CD4-positive, alpha-beta T cell treated with Interleukin-4 for 1 hour (primary cell): Measurements from ENCODE around the gene SPINDOC.
"Not testable (repeated sequence)": the region's sequence is repeated elsewhere in the genome, so short reads cannot be mapped to it uniquely, and the experiment has no call there.

Experiments
- DNase-seq, 2 donors: peaks; one replicate each; pipeline ENCODE4 v3.0.0-alpha.2; 2020 to 2022

SPINDOC gene

DNA sequence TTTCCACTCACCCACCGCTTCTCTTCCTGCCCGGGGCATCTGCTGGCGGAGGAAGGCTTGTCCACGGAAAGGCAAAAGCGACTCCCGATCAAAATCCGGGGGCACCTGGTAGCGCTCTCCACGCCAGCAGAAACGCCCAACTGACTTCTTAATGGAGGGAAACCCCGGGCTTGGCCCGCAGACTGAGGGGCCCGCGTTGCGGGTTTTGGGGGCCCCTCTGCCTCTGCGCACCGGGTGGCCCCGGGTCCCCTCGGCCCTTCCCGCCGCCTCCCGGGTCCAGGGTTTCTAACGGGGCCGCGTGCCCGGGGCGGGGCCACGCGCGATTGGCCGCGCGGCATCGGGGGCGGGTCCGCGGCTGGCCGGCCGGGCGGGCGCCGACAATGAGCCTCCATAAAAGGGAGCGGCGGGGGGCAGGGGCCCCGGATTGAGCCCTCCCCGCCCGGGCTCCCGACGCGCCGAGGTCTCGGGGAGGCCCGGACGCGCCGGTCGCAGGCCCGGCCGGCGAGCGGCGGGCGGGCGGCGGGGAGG, at the start of gene SPINDOC:
SPINDOC (plus strand) TSS at position 422 of the 528 bp plus-strand sequence. CDS start 231 bp downstream, outside the sequence.
- DNase-seq = peak; percentile 68 to 79

- no peak for DNase-seq
Observed at GRCh38 chr11:63763496-63764339, 49.5 kb upstream of the SPINDOC start.

- DNase-seq = no peak
Observed at GRCh38 chr11:63764340-63764678, 48.9 kb upstream of the SPINDOC start.

DNA sequence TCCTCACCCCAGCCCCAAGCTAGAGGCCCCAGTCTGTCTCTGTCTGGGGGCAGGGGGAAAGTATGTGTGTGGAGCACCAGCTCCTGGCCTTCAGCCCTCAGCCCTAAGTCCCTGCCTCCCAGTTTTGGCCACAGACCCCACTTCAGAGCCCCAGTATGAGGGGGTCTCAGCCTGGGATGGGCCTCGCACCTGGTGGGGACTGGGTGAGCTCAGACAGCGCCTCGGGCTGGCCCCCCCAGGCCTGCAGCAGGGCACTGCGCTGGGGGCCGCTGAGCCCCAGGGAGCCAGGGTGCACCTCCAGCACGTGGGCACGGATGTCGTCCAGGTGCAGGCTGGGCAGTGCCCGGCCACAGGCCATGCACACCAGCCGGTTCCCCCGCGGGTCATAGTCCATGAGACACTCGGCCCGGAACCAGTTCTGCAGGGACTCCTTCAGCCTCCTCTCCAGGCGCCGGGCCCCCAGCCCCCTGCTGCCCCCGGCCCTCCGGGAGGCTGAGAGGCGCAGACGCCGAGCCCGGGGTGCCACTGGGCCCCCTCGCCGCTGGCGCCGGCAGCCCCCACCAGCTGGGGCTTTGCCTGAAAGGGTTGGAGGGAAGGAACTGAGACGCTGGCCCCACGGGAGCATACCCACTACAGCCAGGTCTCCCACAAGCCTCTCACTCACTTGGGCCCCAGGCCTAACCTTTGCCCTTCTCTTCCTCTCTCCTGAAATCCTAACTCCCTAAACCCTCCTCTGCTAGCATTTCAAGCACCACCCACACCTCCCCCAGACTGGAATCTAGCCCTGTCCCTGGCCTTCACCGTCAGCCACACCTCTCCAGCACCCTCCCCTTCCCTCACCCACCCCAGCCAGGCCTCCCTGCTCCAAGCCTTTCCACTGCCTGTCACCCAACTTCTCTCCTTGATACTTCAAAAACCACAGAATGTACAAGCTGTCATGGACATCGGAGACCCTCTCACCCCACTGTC, 48.3 kb upstream of the SPINDOC start:
- DNase-seq = no peak

DNA sequence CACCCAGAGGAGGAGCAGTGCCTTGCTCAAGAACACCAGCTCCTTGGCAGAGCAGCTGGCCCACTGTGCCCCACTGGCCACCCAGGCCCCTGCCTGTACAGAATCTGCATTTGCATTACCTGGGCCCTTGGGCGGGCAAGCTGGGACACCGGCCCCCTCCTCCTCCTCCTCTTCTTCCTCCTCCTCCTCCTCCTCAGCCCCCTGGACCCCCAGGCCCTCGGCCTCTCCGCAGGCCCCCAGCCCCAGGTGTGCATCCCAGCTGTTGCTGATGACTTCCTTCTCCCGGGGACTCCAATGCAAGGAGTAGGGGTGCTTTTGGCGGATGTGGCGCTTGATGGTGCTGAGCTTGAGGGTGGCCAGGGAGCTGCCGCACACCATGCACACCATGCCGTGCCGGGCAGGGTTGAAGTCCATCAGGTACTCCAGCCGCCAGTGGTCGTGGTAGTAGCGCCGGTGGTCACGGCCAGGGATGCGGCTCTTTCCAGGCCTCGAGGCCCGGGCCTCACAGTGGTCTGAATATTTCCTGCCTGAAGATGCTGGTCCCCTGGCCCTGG, 47.5 kb upstream of the SPINDOC start:
- no peak for DNase-seq

GRCh38 chr11:63766531-63767235, 46.6 kb upstream of the SPINDOC start:
- DNase-seq = no peak

GRCh38 chr11:63767267-63767564, 46.0 kb upstream of the SPINDOC start:
- no peak for DNase-seq

DNA sequence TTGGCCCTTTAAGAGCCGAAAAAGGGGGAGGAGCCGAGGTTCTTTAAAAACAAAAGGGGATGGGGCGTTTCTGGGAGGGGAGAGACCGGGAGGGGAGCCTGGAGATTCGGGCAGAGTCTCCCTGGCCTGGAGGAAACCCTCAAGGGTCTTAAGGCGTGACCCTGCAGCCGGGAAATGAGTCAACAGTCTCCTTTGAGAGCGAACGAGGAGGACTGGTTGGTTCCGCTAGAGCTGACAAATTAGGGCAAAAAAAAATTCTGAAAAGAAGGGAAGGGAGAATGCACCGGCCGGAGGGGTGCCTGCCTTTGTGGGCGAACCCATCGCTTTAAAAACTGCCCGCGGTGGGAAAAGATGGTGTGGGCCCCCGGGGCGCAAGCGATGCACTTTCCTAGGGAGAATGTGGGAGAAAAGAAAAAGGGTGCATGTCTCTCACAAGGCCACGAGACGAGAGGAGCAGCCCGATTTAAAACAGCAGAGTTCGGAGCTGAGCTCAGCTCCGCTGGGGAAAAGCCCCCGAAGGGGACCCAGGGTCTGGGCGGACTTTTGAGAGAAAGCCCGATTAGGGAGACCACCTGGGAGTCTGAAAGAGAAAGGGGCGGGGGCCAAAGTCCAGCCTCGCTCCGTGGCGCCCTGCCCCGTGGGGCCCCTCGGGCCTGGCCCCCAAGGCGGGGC, 45.6 kb upstream of the SPINDOC start:
- peak; percentile 29 to 52 for DNase-seq

DNA sequence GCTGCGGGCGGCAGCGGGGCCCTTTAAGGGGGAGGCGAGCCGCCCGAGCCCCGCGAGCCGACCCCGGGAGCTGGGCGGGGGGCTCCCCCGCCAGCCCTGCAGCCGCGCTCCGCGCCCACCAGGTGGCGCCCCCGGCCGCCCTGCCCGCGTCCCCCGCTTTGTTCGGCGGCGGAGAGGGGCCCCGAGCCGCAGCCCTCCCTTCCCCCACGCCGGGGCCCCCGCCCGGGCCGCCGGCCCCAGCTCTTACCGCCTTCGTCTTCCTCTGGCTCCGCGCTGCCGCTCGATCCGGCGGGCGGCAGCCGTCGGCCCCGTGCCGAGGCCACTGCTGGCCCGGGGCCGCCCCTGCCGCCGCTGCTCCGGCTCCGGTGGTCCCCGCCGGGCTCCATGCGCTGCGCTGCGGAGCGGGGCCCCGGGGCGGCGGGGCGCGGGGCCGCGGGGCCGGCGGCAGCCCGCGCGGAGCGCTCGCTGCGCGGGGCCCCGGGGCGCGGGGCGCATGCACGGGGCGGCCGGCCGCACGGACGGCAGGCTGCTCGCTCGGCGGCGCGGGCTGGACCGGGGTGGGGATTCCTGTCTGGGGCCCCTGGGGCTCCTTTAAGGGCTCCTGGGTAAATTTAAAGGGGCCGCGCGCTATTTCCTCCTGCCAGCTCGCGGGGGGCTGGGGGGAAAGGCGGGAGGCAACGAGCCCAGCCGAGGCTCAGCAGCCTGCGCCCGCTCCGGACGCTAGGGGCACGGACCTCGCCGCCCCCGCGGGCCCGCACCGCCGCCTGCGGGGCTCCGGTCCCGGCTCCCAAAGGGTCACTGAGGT, 44.8 kb upstream of the SPINDOC start, which contains the start of gene ZFTA:
ZFTA (minus strand) TSS at position 539 of the 805 bp plus-strand sequence; CDS start at position 386, 153 bp downstream.
- peak; percentile 58 to 61 for DNase-seq

GRCh38 chr11:63769042-63769713, 44.1 kb upstream of the SPINDOC start:
- DNase-seq = peak in 1 of 2 donors; percentile 26

DNA sequence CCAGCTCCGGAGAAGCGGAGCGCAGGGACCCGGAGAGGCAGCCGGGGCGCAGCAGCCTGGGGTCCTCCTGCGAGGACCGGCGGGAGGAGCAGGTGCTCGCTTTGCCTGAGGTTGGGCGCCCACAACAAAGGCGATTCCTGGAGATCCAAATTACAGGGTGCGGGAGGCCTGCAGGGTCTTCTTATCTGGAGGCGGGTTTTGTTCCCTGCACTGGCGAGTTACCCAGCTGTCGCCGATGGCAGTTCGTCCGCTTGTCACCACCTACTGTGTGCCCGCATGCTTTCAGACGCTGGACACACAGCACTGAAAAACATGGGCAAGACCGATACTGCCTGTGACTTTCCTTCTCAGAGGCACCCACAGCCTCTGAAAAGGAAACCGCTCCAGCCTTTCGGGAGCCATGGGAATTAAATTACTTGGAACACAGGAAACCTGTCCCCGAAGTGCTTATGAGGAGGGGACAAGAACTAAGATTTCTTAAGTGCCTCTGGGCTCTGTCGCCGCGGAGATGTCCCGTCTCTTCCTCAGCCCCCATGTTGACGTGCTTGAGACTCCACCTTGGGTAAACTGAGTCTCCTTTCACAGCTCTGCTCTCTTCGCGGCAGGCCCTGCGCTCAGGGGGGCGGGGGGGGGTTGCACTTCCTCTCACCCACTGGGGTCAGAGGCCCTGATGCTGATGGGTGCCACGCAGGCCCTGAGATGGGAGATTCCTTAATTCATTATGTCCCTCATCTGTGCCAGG, 43.4 kb upstream of the SPINDOC start:
- DNase-seq = no peak

DNA sequence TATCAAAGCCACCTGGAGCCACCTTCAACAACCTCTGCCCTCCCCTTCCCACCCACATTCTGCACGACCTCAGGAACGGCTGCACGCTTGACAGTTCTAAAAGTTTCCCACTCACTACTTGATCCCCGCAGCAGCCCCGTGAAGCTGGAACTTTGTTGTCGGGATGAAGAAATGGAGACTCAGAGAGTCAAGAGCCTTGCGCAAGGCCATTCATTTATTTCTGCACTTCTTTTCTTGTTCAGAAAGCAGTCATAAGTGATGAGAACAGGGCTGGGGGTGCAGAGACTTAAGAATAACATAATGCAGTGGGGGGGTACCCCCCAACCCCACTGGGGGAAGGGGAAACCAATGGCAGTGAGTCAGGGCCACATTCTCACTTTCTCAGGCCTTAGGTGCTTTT, 42.5 kb upstream of the SPINDOC start:
- DNase-seq = no peak

- not testable (repeated sequence) for DNase-seq
Observed at GRCh38 chr11:63771741-63772318, 41.4 kb upstream of the SPINDOC start.

GRCh38 chr11:63775191-63775590, 38.1 kb upstream of the SPINDOC start:
- DNase-seq = no peak

DNA sequence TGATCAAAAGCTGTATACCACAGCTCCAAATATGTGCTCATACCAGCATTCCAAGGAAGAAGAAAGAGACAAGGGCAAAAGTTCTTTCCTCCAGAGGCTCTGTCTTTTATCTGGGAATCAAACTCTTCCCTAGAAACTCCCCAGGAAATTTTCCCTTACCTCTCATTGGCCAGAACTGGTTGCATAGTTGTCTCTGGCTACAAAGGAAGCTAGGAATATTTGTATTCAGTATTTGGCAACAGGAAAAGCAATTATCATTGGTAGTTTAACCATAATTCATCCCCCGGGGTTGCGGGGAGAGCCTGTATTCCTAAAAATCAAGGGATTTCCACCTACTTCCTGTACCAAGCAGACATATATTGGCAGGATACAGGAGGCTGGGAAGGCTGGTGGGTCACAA, 34.2 kb upstream of the SPINDOC start:
- no peak for DNase-seq

DNA sequence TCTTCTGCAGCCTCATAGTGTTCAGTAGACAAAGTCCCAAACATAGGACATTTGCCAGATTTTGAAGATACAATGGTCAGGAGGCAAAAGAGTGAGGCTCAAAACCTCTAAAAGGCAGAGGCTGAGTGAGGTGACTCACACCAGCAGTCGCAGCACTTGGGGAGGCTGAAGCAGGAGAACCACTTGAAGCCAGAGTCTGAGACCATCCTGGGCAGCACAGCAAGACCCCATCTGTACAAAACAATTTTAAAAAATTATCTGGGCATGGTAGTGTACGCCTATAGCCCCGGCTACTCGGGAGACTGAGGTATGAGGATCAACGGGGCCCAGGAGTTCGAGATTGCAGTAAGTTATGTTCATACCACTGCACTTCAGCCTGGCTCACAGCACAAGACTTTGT, 30.5 kb upstream of the SPINDOC start:
- DNase-seq = no peak

GRCh38 chr11:63783925-63784592, 29.2 kb upstream of the SPINDOC start:
- no peak for DNase-seq

GRCh38 chr11:63785823-63786222, 27.4 kb upstream of the SPINDOC start:
- no peak for DNase-seq
